ENCODE results near the gene HIBADH.

The HIBADH gene

GRCh38 chr7:27551803-27552400, 110.8 kb downstream of the HIBADH start:
- DNase-seq (ENCODE audit: low read depth in 1 of 2, low spot score in 1 of 2) = no peak

GRCh38 chr7:27549606-27550005, 113.1 kb downstream of the HIBADH start:
- no peak for DNase-seq (ENCODE audit: low read depth in 1 of 2, low spot score in 1 of 2)

GRCh38 chr7:27548304-27548703, 114.4 kb downstream of the HIBADH start:
- DNase-seq (ENCODE audit: low read depth in 1 of 2, low spot score in 1 of 2) = no peak

GRCh38 chr7:27547401-27547800, 115.3 kb downstream of the HIBADH start:
- DNase-seq (ENCODE audit: low read depth in 1 of 2, low spot score in 1 of 2) = no peak

GRCh38 chr7:27546610-27547009, 116.1 kb downstream of the HIBADH start:
- no peak for DNase-seq (ENCODE audit: low read depth in 1 of 2, low spot score in 1 of 2)

GRCh38 chr7:27535795-27536194, 126.9 kb downstream of the HIBADH start:
- no peak for DNase-seq (ENCODE audit: low read depth in 1 of 2, low spot score in 1 of 2)

- DNase-seq (ENCODE audit: low read depth in 1 of 2, low spot score in 1 of 2) = no peak
Measured at GRCh38 chr7:27533652-27534081, 129.0 kb downstream of the HIBADH start.

- DNase-seq (ENCODE audit: low read depth in 1 of 2, low spot score in 1 of 2) = no peak
Measured at GRCh38 chr7:27532314-27532713, 130.4 kb downstream of the HIBADH start.

- no peak for DNase-seq (ENCODE audit: low read depth in 1 of 2, low spot score in 1 of 2)
Measured at GRCh38 chr7:27527348-27527714, 135.4 kb downstream of the HIBADH start.

- DNase-seq (ENCODE audit: low read depth in 1 of 2, low spot score in 1 of 2) = no peak
Measured at GRCh38 chr7:27526611-27527347, 135.9 kb downstream of the HIBADH start.

- no peak for DNase-seq (ENCODE audit: low read depth in 1 of 2, low spot score in 1 of 2)
Measured at GRCh38 chr7:27526131-27526530, 136.6 kb downstream of the HIBADH start.

- no peak for DNase-seq (ENCODE audit: low read depth in 1 of 2, low spot score in 1 of 2)
Measured at GRCh38 chr7:27523321-27523720, 139.4 kb downstream of the HIBADH start.

- no peak for DNase-seq (ENCODE audit: low read depth in 1 of 2, low spot score in 1 of 2)
Measured at GRCh38 chr7:27522566-27522965, 140.1 kb downstream of the HIBADH start.

- no peak for DNase-seq (ENCODE audit: low read depth in 1 of 2, low spot score in 1 of 2)
Measured at GRCh38 chr7:27520815-27521790, 141.6 kb downstream of the HIBADH start.

GRCh38 chr7:27519793-27520469, 142.8 kb downstream of the HIBADH start:
- DNase-seq (ENCODE audit: low read depth in 1 of 2, low spot score in 1 of 2) = no peak

GRCh38 chr7:27518561-27519350, 143.9 kb downstream of the HIBADH start:
- no peak for DNase-seq (ENCODE audit: low read depth in 1 of 2, low spot score in 1 of 2)

GRCh38 chr7:27516421-27516820, 146.3 kb downstream of the HIBADH start:
- no peak for DNase-seq (ENCODE audit: low read depth in 1 of 2, low spot score in 1 of 2)

- DNase-seq (ENCODE audit: low read depth in 1 of 2, low spot score in 1 of 2) = no peak
Measured at GRCh38 chr7:27515933-27516332, 146.8 kb downstream of the HIBADH start.

GRCh38 chr7:27514861-27515260, 147.8 kb downstream of the HIBADH start:
- DNase-seq (ENCODE audit: low read depth in 1 of 2, low spot score in 1 of 2) = no peak

GRCh38 chr7:27513885-27514284, 148.8 kb downstream of the HIBADH start:
- DNase-seq (ENCODE audit: low read depth in 1 of 2, low spot score in 1 of 2) = no peak

All from activated T-helper 1 cell treated with anti-CD3 and anti-CD28 coated beads, Interleukin-2, amount 50 U/mL, for 16 hours (primary cell).